GM23248 (cell line): ENCODE results near the gene CRNKL1.

Experiments used
- EZH2 ChIP-seq: fragments of 200-600 bp; sonication (generic); IDR thresholded peaks from 2 replicates; pipeline ENCODE4 v1.6.1; 2018; ENCODE audit warnings: antibody characterized with exemption, mild to moderate bottlenecking; ENCODE audit not compliant: insufficient read depth, poor library complexity, severe bottlenecking
- EZH2phosphoT487 ChIP-seq: fragments of 200-600 bp; sonication (generic); IDR thresholded peaks from 2 replicates; pipeline ENCODE4 v1.6.1; 2018; ENCODE audit warnings: antibody characterized with exemption, moderate library complexity, mild to moderate bottlenecking, low read depth; ENCODE audit not compliant: insufficient read depth

DNA sequence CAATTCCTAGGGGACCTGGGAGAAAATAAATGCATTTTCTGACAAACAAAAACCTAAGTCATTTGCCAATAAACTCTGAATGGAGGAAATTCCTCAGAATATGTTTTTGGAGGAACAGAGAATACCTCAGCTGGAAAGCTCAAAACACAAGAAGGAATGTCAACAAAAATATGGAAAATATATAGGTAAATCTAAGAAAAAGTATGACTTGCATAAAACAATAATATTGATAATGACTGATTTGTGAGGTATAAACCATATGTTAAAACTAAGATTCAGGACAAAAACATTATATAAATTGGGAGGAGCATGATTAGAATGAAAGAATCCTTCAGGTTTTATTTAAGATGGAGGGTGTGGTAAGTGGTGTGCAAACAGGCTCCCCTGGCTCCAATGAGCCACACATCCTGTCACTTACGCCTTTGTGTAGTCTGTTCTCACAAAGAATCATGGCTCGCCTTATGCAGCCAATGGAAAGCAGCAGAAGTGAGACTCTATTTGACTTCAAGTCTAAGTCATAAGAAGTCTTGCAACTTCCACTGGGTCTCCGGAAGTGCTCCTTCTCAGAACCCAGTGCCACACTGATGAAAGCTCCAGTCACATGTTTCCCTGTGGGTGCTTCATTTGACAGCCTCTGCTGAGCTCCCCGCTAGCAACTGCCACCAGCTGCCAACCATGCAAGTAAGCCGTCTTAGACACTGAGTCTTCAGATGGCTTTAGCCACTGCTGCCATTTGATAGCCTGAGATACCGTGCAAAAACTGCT lies 8.2 kb upstream of the CRNKL1 start:
- TF ChIP-seq EZH2 (no peak), EZH2phosphoT487 (no peak)
